ENCODE measurements around the gene PCDHGC5.

GRCh38 chr5:141465351-141465750 lies 23.5 kb upstream of the PCDHGC5 start:
- TF ChIP-seq REST (IDR thresholded peaks at IDR 0.05; ENCODE audit: unreplicated experiment) (no peak), EZH2 (IDR thresholded peaks at IDR 0.05; ENCODE audit: low read depth, unreplicated experiment) (no peak)
